Pancreas (tissue), 8 donors: ENCODE measurements around the gene PWP2. TPM values are rescaled to one million over a fixed set of nuclear protein-coding genes. Genes with fewer than 3 reads are reported as not detected.

Source experiments
- polyA plus RNA-seq, 2 donors: library from polyadenylated mRNA; stranded (reverse); fragments of 200-250 nt; gene quantifications; one replicate each; pipeline ENCODE4 v1.2.3, GENCODE V29; 2013
- total RNA-seq, 6 donors: library from RNA; stranded (reverse); fragmentation: NEBNext Ultra II Directional in 4 of 6; extraction: Animal tissue kit (Norgen Biotek cat#: 25700) in 4 of 6; gene quantifications; one replicate each; pipeline versions ENCODE4 v1.2.1 to v1.2.4, GENCODE V29; 2021 to 2023
- donor health status: healthy with polysubstance abuse.
- donor health status: DM: no; HTN: no; CAD: no; lungs with moderate emphysema.
- donor health status: DM: no; HTN: no; CAD: no.
- donor health status: Bipolar disorder and iron deficiency.
- donor health status: DM: yes; HTN: yes; CAD: no.
- donor health status: DM: no; HTN: no; CAD: no.
- donor health status: DM: no; HTN: no; CAD: no.
- donor health status: DM: yes; HTN: yes; CAD: no.

Gene PWP2
- total and polyA plus RNA-seq, 8 donors: 0.87 to 10.5 (median 2.9) TPM

Other genes with a start within 250 kb of the PWP2 start
- 10 to 100 TPM; 29.1 to 49.6 (median 32.6) TPM for gene AGPAT3, start 242.2 kb upstream of the PWP2 start, total RNA-seq
- gene AGPAT3, start 242.2 kb upstream of the PWP2 start, polyA plus RNA-seq: 10 to 100 TPM; 13.6 to 18.4 TPM
- 10 to 100 TPM in 5 of 6 donors, 1 to 10 TPM in 1; 8.9 to 19.1 (median 12.3) TPM for gene TRAPPC10, start 95.1 kb upstream of the PWP2 start, total RNA-seq
- 1 to 10 TPM; 7.2 to 7.8 TPM for gene TRAPPC10, start 95.1 kb upstream of the PWP2 start, polyA plus RNA-seq
- 10 to 100 TPM in 1 of 6 donors, 1 to 10 TPM in 5; 4.2 to 10.0 (median 5.9) TPM for gene GATD3, start 26.3 kb downstream of the PWP2 start, total RNA-seq
- 1 to 10 TPM; 4.6 to 6.0 TPM for gene GATD3, start 26.3 kb downstream of the PWP2 start, polyA plus RNA-seq
- gene ICOSLG, start 133.5 kb downstream of the PWP2 start, total RNA-seq: 1 to 10 TPM in 3 of 6 donors, under 1 TPM in 3; 0.46 to 2.7 (median 0.99) TPM
- under 1 TPM; 0.72 to 0.87 TPM for gene ICOSLG, start 133.5 kb downstream of the PWP2 start, polyA plus RNA-seq
- gene DNMT3L, start 154.5 kb downstream of the PWP2 start, total RNA-seq: not detected
- gene DNMT3L, start 154.5 kb downstream of the PWP2 start, polyA plus RNA-seq: not detected
- not detected for gene AIRE, start 178.5 kb downstream of the PWP2 start, total RNA-seq
- under 1 TPM in 1 of 2 donors, not detected in 1; 0.02 TPM for gene AIRE, start 178.5 kb downstream of the PWP2 start, polyA plus RNA-seq
- gene PFKL, start 192.7 kb downstream of the PWP2 start, total RNA-seq: 10 to 100 TPM; 40.0 to 67.9 (median 48.5) TPM
- 100 to 1,000 TPM in 1 of 2 donors, 10 to 100 TPM in 1; 89.0 to 120 TPM for gene PFKL, start 192.7 kb downstream of the PWP2 start, polyA plus RNA-seq
- gene CFAP410, start 232.0 kb downstream of the PWP2 start, total RNA-seq: 10 to 100 TPM; 10.3 to 20.1 (median 15.2) TPM
- 100 to 1,000 TPM in 1 of 2 donors, 10 to 100 TPM in 1; 83.9 to 118 TPM for gene CFAP410, start 232.0 kb downstream of the PWP2 start, polyA plus RNA-seq
- 1 to 10 TPM in 3 of 6 donors, under 1 TPM in 3; 0.46 to 8.7 (median 1.3) TPM for gene TRPM2, start 246.2 kb downstream of the PWP2 start, total RNA-seq
- 1 to 10 TPM; 4.0 to 5.0 TPM for gene TRPM2, start 246.2 kb downstream of the PWP2 start, polyA plus RNA-seq